NCI-H446 (cell line): ENCODE measurements around the gene MYO1E.

Source experiments
- DNase-seq, 2 experiments: peaks; one replicate each; lab custom pipeline; 2025; lab: John Stamatoyannopoulos, UW

Gene MYO1E

GRCh38 chr15:59315914-59316451, 56.7 kb downstream of the MYO1E start:
- peak in 1 of 2 experiments; percentile 17 for DNase-seq

DNA sequence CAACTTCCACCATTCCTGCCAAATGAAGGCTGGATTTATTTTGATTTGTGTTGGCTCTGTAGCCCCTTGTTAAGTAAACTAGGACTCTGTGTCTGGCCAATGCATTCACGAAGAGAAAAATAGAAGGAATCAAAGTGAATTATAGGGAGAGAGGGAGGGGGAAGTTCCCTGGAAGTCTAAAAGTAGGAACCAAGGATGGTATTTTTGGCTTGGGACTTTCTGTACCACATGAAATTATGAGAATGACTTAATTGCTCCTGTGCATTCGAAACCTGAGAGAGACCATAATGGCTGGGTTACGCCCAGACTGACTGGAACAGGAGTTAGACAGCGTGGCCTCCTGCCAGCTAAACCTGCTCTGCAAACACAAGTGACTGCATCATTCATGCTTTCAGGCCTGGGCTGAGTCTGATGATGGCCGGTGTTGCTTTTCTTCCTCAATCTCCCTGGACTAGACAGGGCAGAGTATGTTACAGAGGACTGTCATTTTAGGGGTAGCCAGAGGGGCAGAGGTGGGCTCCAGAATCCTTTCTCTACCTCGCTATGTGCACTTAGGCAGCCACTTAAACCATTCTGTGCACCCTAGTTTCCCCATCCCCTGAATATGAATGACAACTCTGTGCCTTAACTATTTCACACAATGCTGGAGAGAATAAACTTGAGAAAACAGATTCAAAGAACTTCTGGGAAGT, 58.9 kb downstream of the MYO1E start:
- DNase-seq = no peak

- DNase-seq = no peak
Measured at GRCh38 chr15:59312205-59312604, 60.5 kb downstream of the MYO1E start.

DNA sequence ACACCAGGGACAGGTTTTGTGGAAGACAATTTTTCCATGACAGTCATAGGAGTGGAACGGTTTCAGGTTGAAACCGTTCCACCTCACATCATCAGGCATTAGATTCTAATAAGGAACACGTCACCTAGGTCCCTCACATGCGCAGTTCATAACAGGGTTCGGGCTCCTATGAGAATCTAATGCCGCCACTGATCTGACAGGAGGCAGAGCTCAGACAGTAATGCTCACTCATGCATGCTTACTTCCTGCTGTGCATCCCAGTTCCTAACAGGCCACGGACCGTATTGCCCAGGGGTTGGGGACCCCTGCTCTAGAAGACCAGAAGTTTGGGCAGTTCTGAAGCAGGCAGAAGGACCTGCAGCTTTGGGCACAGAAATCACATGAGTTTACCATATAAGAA, 61.5 kb downstream of the MYO1E start:
- DNase-seq = no peak

DNA sequence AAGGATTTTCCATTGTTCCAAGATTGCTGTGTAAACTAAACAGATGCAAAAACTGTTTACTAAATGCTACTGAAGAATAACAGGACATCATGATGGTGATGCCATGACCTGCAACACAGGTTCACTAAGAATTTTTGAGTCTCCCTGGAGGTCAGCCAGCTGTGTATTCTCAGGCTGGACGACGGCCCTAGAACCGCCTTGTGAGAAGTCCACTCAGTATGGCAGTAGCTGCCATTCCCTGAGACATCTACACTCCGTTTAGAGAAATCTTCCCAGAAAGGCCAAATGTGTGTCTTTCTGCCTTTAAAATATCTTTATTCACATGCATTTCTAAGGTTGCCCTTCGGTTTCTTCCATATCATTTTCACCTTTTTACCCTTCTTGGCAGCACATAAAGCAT, 63.3 kb downstream of the MYO1E start:
- no peak for DNase-seq

DNA sequence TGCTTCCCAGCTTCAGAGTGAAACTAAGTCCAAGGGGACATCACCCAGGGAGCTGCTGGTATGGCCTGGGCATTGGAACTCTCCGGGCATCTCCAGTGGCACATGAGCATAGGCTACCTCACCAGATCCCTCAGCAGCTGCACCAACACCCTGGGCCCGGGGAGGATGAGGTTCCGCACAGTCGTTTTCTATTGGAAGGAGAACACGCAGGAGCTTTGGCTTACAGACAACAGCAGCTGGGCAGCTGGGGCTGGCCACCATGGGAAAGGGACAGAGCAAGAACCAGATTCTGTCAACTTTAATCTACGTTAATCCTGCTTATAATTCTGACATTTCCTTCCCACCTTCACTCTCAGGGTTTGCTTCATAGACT, 65.5 kb downstream of the MYO1E start:
- no peak for DNase-seq

- DNase-seq = no peak
Measured at GRCh38 chr15:59306520-59307164, 66.0 kb downstream of the MYO1E start.

GRCh38 chr15:59304807-59305206, 67.9 kb downstream of the MYO1E start:
- DNase-seq = no peak

DNA sequence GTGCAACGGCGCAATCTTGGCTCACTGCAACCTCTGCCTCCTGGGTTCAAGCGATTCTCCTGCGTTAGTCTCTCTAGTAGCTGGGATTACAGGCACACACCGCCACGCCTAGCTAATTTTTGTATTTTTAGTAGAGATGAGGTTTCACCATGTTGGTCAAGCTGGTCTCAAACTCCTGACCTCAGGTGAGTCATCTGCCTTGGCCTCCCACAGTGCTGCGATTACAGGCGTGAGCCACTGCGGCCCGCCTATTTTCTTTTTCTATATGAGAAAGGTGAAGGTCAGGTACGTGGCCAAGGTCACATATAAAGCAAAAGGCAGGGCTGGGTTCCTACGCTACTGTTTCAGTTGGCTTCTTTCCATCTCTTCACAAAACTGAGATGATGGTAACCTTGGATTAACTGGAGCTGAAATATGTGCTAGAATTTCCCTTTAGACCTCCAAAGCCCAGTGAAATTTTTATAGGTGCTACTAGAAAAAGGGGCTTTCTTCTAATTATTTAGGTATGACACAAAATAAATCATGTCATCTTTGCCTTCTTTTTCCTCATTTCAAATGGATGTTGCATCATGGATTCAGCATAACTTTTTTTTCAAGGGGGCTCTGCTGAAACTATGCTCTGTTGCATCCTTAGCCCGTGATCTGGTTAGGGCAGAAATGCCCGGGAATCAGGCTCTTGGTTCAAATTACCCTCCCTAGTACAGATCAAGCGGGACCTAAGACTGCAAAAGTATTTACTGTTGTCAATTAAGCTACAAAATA, 68.5 kb downstream of the MYO1E start:
- no peak for DNase-seq

DNA sequence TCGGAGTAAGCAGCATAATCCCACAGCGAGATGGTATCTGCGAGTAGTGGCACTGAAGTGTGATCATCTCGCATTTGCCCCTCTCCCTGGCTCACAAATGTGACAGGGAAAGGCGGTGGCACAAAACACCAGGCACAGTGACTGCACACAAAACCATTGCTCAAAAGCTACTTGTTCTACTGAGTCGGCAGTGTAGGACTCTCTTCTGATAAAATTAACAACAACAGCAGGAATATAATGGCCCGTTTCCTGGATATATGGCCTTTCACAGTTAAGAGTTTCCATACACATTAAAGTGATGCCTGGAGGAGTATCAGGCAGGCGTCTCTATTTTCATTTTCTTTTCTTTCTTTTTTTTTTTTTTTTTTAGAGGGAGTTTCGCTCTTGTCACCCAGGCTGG, 69.0 kb downstream of the MYO1E start:
- DNase-seq = no peak

DNA sequence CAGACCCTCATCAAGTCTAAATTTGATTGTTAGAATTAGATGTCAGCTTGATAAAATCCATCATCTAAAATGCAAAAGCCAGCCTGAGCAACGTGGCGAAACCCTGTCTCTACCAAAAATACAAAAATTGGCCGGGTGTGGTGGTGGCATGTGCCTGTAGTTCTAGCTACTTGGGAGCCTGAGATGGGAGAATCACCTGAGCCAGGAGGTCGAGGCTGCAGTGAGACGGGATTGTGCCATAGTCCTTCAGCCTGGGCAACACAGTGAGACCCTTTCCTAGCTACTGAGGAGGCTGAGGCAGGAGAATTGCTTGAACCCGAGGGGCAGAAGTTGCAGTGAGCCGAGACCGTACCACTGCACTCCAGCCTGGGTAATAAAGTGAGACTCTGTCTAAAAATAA, 69.5 kb downstream of the MYO1E start:
- DNase-seq = no peak

DNA sequence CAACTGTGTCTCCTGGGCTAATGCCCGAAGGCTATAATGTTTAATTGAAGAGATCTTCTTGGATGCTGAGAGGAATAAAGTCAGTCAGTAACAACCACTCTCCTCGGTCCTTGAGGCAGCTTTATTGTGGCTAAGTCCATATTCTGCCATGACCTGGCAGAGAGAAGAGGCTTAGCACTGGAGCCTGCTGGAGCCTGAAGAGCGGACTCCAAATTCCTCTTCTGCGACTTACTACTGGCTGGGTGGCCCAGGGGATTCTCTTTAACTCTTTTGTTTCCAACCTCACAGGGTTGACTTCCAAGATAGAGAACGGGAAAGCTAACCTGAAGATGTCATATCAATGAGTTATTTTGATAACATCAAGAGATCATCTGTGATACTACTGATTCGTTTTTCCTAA, 71.1 kb downstream of the MYO1E start:
- DNase-seq = no peak

GRCh38 chr15:59300618-59301139, 72.0 kb downstream of the MYO1E start:
- no peak for DNase-seq

GRCh38 chr15:59299929-59300617, 72.6 kb downstream of the MYO1E start:
- no peak for DNase-seq

DNA sequence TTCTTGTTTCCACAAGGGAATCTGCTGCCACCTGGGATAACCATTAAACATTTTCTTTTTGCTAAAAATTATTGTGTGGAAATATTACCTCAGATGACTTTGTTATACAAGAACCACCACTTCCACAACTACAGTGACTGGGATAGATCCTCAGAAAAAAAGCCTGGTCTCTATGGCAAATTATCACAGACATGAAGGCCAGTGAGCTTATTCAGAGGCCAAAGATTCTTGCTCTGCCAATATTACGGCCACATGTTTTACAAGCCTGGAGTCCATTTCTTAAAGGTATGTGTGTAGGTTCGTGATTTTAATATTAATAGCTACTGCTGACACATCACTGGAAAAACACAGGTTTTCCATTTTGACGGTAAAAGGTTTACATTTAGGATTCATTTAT, 73.8 kb downstream of the MYO1E start:
- no peak for DNase-seq

- no peak for DNase-seq
Measured at GRCh38 chr15:59298225-59298853, 74.3 kb downstream of the MYO1E start.

DNA sequence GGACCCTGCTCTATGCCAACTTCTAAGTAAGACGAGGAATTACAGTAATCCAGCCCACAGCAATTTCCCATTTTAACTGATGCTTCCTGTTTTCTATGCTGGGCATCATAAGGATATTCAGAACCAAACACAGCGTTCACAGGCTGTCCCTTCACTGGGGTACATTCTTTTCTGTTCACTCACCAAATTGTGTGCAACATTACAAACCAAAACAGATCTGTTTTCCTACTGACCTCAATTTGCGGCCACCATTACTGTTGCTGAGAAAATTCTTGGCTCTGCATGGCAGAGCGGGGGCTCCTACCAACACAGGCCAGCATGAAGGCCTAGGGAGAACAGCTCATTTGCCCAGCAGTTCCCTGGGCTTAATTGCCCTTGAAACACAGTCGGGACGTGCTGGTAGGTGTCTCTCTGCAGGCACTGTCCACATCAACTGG, 76.5 kb downstream of the MYO1E start:
- no peak for DNase-seq

- no peak for DNase-seq
Measured at GRCh38 chr15:59295261-59296001, 77.2 kb downstream of the MYO1E start.

DNA sequence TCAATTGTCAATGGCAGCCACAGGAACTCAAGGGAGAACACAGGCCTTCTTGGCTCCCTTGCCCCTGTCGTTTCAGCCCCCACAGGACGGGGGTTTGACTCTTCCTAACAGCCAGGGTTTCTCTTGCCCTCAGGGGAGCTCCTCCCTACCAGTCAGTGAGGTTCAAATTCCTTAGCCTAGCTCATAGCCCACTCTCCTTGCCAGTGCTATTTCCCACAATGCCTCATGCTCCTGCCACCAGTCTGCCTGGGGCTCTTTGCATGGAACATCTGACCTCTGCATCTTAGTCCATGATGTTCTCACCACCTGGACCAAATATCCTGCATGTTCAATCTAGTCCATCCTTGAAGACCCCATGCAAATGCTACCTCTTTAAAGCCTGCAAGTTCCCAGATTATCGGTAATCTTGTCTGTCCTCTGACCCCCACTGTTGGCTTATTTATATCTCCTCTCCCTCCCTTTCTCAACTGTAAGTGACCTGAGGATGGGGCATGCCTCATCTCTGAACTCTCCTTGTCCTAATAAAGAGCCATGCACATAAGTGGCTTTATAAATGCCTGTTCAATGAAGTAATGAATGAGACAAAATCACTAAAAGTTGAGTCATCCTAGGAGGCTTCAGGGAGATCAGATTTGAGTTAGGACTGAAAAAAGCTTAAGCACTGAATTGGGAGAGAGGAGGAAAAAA, 78.0 kb downstream of the MYO1E start:
- DNase-seq = no peak

- no peak for DNase-seq
Measured at GRCh38 chr15:59292442-59293151, 80.1 kb downstream of the MYO1E start.
